ENCODE data around the gene NRSN2.
"Not testable (repeated sequence)": the region's sequence is repeated elsewhere in the genome, so short reads cannot be mapped to it uniquely, and the experiment has no call there.

The NRSN2 gene

DNA sequence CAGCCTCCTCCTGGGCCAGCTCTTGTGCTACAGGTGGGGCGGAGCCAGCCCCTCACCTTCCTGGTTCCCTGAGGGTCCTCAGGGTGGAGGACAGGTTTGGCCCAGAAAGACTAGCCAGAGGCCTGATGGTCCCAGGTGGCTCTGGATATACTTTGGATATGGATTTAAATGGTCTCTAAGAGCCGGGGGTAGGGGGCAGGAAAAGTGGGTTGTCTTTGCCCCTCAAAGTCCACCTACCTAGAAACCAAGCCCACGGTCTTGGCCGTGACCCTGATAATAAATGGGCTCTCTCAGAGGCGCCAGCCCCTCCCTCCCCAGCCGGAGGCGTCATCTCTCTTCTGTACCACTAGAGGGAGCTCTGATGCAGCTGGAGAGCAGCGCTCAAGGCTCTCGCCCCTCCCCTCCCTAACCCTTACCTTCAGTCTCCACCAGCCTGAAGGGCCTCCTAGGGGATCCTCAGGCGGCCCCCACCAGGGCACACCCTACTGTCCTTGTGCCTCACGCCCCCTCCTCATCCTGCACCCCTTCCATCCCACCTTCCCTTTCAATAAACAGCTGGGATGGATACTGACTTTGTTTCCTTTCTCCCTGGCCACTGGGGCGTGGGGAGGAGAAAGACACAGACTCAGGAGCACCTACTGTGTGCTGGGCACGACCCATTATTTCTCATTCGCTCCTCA lies 7.5 kb downstream of the NRSN2 start:
- peak; percentile 60 for DNase-seq (ENCODE audit: low read depth)

DNA sequence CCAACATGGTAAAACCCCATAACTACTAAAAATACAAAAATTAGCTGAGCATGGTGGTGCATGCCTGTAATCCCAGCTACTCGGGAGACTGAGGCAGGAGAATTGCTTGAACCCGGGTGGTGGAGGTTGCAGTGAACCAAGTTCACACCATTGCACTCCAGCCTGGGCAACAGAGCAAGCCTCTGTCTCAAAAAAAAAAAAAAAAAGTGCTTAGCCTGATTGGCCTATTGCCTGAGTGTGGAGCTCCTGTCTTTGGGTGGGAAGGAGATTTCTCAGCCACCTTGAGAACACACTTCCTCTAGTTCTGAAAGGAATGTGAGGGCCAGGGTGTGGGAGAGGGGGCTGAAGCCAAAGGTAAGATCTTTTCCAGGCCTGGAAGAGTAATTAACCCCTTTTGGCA lies 9.2 kb downstream of the NRSN2 start:
- DNase-seq (ENCODE audit: low read depth): not testable (repeated sequence)

DNA sequence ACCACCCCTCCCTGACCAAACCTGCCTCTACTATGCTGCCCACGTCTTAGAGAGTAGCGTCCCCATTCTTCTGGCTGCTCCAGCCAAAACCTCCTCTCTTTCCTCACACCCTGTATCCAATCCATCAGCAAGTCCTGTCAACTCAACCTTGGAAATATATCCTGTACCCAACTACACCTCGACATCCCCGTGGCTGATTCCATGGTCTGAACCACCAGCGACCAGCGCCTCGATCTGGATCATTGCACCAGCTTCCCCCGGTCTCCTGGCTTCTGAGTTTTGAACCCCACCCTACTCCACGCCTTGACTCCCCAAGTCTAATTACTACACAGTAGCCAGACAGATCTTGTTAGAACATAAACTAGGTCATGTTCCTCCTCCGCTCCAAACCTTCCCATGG lies 9.8 kb downstream of the NRSN2 start:
- DNase-seq (ENCODE audit: low read depth): no peak

DNA sequence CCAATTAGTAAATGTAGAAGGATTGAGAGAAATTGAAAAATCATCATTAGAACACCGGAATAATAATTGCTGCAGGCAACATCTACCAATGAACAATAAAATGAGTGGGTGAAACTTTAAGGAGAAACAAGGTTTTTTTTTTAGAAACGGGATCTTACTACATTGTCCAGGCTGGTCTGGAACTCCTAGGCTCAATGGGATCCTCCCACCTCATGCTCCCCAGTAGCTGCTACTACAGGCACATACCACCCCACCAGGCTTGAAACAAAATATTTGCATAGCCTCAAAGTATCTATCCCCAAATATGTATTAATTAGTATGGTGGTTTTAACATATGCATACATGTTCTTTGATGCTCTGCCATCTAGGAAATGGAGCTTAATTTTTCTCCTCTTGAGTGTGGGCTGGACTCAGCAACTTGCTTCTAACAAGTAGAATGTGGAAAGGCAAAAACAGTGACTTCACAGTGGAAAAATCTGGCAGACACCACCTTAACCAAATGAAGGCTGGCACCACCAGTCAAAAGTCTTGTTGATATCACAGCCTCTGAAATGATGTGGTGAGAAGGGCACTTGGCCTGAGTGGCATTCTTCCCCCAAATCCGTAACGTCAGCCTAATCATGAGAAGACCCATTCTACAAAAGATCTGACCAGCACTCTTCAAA lies 12.1 kb downstream of the NRSN2 start:
- no peak for DNase-seq (ENCODE audit: low read depth)

DNA sequence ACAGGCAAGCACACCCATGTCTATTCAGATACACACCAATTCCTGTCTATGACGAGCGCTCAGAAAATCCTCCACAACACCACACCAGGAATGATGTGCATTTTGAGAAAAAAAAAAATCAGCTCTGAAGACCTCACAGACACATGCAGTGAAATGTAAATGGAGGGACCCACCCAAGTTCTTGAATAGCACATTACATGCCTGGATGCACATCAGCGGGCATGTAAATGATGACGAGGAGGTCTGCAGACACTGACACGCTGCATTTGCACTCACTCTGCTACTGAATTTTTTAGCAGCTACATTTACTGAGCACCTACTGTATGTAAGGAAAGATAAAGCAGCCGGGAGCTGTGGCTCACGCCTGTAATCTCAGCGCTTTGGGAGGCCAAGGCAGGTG lies 14.7 kb downstream of the NRSN2 start:
- DNase-seq (ENCODE audit: low read depth): no peak

DNA sequence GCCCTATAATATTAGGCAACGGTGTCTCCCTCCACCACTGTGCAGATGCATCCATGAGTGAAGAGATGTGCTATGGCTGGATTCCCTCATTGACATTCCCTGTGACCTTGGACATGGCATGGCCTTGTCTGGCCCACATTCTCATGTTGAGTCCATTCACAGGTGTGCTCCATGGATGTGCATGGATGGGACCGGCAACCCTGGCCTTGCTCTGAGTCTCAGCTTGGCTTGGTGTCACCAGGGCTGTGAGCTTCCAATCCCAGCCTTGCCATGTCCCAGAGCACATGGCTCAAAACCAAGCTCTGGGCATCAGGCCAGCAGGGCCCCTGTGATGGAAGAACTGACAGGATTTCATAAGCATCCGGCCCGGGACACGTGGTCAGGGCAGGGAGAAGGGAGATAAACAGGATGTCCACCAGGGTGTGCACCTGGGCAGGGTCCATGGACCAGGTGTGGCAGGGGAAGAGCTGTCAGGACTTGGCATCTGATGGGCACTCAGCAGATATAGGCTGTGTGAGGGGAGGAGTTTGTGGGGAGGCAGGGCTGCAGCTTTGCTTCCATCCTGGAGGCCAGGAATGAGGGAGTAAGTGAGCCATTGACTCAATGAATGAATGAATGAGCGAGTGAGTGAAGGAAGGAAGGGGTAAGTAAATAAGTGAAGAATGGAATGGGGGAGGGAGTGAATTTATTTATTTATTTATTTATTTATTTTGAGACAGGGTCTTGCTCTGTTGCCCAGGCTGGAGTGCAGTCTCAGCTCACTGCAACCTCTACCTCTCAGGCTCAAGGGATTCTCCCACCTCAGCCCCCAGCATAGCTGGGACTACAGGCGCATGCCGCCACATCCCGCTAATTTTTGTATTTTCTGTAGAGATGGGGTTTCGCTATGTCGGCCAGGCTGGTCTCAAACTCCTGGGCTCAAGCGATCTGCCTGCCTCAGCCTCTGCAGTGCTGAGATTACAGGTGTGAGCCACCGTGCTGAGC lies 15.7 kb downstream of the NRSN2 start:
- no peak for DNase-seq (ENCODE audit: low read depth)

DNA sequence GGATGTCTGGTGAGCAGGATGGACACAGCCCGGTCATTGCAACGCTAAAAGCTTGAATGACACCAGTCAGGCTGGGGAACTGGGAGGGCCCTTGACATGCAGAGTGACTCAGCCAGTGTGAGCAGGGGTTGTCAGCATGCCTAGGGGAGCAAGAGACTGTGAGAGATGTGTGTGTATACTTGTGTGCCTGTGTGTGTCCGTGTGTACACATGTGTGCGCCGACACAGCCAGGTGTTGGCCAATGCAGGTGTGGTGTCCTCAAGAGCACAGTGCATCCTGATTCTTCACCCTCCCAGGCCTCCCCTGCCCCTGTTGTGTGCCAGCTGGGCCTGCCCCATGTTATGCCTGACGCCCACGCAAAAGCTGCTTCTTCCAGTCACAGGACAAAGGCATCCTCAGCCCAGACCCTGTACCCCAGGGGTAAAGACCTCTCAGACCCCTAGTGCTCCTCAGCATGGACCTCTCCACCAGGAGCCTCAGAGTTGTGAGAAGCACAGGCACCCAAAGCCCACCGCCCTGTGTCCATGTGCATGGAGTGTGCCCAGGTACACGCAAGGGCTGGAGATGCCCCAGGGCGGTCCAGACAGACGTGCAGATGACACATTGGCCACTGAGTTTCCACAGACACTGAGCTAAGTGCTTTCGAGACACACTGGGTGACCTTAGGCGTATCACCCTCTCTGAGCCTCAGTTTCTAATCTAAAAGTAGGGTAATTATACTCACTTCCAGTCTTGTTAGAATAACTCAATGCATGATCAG lies 16.6 kb downstream of the NRSN2 start:
- no peak for DNase-seq (ENCODE audit: low read depth)

DNA sequence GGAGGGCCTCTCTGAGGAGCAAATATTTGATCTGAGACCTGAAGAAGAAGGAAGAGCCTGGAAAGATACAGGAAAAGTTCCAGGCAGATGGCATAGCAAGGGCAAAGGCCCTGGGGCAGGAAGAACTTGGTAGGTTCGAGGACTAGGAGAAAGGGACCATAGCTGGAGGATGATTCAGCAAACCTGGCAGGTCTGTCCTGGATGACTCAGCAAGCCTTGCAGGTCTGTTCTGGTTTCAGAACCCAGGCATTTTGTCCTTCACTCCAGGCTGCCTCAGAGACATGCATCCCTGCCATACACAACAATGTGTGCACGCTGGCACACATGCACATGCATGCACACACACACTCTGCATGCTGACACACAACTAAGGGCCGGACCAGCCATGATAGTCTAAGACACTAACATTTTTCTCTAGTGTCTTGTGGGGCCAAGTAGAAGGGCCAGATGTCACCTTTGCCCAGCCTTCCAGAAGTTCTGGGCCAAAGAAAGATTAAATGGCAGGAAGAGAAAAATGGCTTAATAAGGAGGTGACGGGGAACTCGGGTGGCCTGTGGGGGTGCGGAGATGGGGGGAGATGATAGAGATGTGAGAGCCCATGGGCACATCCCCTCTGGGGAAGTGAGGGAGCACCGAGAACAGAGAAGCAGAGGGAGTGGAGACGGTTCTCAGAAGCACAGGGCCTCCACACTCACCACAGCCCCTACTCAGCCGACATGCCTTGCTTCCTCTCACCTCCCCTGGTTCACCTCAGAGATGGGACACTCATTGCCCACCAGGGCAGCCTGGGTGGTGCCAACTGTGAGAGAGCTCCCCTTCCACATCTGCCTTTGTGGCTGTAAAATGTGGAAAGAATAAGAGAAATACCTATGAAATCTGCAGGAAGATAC lies 18.2 kb downstream of the NRSN2 start:
- DNase-seq (ENCODE audit: low read depth): no peak

DNA sequence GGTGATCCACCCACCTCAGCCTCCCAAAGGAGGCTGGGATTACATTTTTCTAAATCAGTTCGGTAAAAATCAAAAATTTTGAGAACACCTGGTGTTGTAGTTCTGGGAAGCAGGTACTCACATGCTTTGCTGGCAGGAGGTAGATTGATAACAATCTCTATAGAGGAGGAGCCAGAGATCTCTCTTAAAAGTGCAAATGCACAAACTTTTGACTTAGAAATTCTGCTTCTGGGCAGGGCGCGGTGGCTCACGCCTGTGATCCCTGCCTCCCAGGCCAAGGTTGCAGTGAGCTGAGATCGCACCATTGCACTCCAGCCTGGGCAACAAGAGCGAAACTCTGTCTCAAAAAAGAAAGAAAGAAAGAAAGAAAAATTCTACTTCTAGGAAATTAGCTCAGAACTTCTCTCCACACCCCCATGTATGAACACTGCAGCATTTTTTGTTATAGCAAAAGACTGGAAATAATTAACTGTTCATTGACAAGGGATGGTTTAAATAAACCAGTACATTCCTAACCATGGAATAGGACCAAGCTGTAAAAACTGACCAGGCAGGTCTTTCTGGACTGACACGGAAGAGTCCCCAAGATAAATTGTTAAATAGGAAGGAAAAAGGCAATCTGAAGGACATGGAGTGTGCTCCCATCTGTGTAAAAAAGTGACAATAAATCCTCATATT lies 19.3 kb downstream of the NRSN2 start:
- no peak for DNase-seq (ENCODE audit: low read depth)

DNA sequence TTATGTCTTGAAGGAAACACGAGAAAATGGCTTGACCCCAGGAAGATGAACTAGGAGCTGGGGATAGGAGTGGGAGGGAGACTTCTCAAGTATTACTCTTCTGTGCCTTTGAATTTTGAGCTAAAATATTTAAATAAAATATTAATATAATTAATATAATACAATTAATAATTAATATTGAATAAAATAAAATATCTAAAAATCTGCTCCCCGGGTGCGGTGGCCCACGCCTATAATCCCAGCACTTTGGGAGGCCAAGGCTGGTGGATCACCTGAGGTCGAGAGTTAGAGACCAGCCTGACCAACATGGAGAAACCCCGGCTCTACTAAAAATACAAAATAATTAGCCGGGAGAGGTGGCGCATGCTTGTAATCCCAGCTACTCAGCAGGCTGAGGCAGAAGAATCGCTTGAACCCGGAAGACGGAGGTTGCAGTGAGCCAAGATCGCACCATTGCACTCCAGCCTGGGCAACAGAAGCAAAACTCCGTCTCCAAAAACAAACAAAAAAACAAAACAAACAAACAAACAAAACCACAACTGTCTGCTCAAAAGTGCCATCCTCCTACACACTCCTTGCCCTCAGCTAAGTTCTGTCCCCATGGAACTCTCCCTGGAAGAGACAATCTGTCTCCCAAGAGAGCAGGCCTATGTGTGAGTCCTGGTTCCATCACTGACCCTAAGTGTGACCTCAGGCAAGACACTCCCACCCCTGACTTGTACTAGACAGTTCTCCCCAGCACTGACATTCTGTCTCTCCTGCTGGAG lies 20.0 kb downstream of the NRSN2 start:
- no peak for DNase-seq (ENCODE audit: low read depth)

DNA sequence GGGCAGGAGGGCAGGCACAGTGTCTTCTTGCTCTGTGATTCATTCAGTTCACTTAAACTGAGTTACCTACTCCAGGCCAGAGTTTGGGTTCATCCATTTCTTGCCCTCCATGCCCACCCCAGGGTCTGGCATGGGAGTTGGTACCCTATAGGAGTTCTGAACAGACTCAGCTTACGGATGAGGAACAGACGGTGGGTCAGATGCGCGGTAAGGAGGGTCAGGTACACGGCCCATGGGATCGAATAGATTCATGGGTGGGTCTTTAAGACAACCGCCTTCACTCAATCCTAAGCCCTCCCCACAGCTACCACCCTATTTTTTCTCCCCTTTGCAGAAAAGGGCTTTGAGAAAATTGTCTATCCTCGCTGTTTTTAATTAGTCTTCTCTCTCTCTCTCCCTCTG lies 20.6 kb downstream of the NRSN2 start:
- DNase-seq (ENCODE audit: low read depth): no peak

DNA sequence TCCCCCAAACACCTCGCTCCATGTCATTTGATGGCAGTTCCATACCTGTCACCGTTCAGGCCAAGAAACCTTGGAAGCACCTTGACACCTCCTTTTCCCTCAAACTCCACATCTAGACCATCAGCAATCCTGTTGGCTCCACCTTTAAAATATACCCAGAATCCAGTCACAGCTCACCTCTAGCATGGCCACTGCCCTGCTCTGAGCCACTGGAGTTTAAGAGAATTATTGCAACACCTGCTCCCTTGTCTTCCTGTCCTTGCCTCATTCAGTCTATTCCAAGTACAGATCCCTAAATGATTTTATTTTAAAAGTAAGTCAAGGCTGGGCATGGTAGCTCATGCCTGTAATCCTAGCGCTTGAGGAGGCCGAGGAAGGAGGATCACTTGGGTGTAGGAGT lies 22.0 kb downstream of the NRSN2 start:
- DNase-seq (ENCODE audit: low read depth): no peak

DNA sequence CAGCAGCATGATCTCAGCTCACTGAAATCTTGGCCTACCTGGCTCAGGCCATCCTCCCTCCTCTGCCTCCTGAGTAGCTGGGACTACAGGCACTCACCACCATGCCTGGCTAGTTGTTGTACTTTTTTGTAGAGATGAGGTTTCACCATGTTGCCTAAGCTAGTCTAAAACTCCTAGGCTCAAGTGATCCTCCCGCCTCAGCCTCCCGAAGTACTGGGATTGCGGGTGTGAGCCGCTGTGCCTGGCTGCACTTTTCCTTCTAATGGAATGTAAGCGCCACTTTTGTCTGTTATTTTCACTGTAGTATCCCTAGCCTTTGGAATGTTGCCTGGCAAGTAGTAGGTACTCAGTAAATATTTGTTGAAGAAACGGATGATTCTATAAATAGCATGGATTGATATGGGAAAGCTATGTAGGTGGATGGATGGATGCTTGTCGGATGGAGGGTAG lies 23.3 kb downstream of the NRSN2 start:
- no peak for DNase-seq (ENCODE audit: low read depth)

DNA sequence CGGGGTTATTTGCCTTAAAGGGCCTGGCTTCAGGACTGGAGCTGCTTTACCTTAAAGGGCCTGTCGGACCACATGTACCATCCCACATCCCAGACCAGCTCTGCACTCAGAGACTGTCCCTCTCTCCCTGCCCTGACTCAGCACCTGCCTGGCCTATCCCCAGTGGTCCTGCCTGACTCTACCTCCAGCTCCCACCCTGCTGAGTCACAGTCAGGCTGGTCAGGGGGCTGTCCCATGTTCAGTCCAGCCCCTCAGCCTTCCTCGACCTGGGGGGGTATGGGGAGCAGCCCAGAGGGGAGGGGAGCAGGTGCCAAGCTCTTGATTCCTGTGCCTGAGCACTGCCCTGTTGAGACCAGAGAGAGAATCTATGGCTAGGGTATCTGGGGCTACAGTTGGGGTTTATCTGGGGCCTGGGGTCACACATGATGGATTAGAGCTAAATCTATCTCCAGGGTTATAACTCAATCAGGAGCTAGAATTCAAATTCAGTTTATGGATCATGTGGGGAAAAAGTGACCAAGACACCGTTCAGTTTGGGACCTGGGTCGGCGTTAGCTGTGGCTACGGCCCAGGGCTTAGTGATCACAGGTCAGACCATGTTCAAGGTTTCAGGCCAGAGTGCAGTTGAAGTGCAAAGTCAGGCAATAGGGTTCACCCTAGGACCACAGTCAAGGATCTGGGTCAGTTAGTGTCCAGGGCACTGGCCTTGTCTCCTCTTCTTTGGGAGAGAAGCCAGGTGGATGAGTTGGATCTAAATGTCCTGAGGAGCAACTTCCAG lies 24.3 kb downstream of the NRSN2 start:
- DNase-seq (ENCODE audit: low read depth): no peak

DNA sequence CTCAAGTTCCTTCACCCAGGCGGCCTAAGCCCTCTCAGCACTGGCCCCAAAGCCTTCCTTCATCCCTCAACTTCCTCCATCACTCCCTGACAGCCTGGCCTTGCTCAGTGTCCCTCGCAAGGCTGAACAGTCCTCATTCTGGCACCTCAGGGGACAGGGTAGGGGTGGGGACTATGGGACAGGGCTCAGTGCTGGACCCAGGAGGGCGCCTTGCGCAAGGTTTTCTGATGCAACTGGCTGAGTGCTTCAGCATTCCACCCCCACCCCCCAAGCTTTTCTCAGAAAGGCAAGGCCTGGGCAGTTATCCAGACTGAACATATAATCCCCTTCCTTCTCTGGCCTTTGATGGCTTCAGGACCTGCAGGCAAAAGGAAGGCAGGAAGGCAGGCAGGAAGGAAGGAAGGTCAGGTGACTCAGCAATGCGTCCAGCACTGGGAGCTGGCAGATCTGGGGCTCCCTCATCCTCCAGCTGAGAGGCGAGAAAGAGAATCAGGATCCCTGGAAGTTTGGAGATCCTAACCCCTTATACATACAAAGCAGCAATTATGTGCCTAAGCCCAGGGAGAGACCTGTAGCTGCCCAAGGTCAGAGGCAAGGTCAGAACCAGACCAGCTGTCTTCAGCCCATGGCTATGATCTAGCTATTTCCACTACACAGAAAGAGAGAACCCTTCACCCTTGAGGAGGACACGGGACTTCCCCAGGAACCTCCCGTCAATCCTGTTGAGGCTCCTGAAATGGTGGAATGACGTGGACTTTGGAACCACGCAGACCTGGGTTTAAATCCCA lies 25.0 kb downstream of the NRSN2 start:
- DNase-seq (ENCODE audit: low read depth): no peak

DNA sequence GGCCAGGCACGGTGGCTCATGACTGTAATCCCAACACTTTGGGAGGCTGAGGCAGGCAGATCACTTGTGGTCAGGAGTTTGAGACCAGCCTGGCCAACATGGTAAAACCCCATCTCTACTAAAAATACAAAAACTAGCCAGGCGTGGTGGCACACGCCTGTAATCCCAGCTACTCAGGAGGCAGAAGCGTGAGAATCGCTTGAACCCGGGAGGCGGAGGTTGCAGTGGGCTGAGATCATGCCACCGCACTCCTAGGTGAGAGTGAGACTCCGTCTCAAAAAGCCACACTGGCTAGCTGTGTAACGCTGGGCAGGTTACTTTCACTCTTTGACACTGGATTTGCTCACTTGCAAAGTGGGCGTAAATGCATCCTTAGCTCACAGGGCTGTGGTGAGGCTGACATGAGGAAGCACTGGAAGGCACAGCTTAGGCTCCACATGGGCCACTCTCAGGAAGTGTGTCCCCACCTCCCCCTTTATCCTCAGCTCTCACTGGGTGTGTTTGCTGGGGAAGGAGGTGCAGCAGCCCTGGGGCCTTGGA lies 25.7 kb downstream of the NRSN2 start:
- DNase-seq (ENCODE audit: low read depth): not testable (repeated sequence)

DNA sequence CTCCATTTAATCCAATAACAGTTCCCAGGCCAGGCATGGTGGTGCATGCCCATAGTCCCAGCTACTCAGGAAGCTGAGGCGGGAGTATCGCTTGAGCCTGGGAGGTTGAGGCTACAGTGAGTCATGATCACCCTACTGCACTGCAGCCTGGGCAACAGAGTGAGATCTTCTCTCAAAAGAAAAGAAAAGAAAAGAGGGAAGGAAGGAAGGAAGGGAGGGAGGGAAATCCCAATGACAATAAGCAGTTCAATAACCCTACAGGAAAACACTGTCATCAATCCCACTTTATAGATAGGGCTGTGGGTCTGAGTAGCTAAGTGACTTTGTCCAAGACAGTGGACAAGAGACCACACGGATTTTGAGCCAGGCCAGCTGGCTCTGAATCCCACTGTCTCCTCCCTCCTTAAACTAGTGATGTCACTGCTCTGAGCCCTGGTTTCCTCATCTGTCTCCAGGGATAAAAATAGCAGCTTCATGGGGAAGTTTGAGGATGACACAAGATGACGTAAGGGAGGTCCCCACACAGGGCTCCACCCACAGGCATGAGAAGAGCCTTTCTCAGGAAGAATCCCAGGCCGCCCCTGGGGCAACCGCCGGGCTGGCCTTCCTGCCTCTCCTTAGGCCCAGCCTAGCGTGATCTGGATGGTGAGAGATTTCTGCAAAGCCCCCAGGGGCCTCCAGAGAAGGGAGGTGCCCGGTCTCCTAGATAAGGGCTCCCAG lies 26.4 kb downstream of the NRSN2 start:
- DNase-seq (ENCODE audit: low read depth): no peak
